ENCODE measurements around the gene ZNF768. TPM values are rescaled to one million over a fixed set of nuclear protein-coding genes. Genes with fewer than 3 reads are reported as not detected.
"Not testable (repeated sequence)": the region's sequence is repeated elsewhere in the genome, so short reads cannot be mapped to it uniquely, and the experiment has no call there.

ZNF768 gene
- total RNA-seq, 1 experiment from 2014 or later = 17.5 TPM

DNA sequence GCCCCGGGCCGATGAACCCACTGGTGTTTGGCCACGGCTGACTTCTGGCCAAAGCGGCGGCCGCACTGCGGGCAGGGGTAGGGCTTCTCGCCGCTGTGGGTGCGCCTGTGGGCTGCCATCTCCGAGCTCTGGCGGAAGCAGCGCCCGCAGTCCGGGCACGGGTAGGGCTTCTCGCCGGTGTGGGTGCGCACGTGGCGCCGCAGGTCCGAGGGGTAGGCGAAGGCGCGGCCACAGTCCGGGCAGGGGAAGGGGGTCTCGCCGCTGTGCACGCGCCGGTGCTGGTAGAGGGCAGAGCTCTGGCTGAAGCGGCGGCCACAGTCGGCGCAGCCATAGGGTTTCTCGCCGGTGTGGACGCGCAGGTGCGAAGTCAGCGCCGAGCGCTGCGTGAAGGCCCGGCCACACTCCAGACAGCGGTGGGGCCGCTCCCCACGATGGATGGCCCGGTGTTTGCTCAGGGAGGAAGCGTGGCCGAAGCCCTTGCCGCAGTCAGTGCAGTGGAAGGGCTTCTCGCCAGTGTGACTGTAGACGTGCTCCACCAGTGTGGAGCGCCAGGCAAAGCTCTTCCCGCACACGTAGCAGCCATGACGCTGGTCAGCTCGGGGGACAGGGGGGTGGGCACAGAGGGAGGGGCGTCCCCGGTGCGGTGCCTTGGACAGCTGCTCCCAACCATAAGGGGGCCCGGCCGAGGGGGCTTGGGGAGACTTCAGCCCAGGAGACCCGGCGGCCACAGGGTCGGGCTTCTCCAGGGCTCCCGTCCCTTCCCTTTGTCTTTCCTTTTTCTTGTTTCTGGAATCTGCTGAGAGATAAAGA lies 29.2 kb upstream of the ZNF768 start:
- no peak for DNase-seq (ENCODE audit: low read depth)

DNA sequence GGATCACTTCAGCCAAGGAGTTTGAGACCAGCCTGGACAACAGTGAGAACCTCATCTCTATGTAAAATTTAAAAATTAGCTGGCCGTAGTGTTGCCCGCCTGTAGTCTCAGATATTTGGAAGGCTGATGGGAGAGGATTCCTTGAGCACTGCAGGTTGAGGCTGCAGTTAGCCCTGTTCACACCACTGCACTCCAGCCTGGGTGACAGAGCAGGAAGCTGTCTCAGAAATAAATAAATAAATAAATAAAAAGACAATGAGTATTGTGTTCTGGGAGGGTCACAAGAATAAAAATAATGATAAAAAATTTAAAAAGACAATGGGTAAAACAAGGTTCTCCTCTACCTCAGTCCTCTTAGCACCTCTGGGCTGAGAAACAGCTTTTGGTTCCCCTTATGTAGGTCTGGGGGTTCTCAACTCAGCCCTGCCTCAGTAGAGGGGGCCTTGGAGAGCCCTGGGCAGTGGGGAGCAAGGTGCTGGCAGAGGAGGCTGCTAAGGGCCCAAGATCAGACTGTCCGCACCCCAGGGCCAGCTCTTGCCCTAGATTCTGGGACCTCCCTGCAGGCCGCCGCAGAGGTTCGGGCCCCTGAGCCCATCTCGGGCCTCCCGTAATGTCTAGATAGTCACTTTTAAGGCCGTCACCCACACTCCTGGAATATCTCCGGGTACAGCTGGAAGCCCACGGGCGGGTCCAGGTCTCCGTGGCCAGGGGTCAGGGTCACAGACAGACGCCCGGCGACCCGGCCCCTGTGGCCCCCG lies 28.4 kb upstream of the ZNF768 start:
- DNase-seq (ENCODE audit: low read depth) = no peak

DNA sequence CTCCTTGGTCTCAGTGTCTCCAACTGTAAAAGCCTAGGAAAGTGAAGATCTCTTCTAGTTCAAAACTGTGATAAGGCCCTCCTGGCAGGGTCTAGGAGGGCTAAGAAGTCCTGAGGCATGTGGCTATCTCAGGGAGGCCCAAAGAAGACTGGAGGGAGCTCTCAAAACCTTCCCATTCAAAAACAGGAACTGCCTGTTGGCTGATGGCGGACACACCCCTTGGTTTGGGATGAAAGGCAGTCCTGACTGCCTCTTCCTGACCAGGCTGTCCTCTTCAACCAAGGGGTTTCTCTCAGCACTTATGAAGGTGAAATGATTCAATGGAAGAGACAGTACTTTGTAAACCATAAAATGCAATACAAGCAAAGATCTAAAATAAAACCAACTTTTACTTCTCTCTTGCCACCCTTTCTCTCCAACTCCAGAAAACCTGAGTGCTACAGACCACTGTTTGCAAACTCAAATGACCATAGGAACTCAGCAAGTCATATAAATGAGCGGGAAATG lies 27.1 kb upstream of the ZNF768 start:
- DNase-seq (ENCODE audit: low read depth) = no peak

DNA sequence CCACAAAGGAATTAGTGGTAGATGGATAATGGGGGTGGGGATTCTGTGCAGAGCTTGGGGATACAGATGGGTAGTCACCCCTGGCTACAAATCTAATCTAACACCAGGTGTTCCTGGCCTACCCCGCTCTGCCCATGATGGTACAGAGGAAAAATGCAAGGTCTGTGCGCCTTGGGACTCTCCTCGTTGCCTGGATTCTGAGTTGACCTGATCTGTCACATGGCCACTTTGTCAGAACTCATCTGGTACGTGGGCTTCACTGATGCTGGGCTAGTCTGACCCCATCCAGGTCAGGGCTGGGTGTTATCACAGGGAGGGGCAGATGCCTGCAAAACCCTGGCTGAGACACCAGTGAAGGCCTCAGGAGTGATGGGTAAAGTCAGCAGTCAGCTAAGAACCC lies 26.6 kb upstream of the ZNF768 start:
- no peak for DNase-seq (ENCODE audit: low read depth)

DNA sequence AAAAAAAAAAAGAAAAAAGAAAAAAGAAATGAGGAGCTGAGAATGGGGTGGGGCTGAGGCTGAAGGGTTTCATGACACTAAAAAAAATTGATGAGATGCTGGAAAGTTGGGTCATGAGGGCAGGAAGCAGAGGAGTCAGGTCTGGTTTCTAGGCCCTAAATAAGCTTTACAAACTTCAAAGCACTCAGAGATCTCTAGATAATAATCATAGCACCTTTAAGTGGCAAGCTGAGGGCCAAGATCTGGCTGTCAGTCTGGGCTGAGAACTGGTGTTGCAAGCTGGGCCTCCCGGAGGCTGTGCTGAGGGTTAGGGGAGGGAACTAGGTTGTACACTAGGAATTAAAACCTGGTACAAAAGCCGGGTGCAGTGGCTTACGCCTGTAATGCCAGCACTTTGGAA lies 25.4 kb upstream of the ZNF768 start:
- DNase-seq (ENCODE audit: low read depth) = no peak

DNA sequence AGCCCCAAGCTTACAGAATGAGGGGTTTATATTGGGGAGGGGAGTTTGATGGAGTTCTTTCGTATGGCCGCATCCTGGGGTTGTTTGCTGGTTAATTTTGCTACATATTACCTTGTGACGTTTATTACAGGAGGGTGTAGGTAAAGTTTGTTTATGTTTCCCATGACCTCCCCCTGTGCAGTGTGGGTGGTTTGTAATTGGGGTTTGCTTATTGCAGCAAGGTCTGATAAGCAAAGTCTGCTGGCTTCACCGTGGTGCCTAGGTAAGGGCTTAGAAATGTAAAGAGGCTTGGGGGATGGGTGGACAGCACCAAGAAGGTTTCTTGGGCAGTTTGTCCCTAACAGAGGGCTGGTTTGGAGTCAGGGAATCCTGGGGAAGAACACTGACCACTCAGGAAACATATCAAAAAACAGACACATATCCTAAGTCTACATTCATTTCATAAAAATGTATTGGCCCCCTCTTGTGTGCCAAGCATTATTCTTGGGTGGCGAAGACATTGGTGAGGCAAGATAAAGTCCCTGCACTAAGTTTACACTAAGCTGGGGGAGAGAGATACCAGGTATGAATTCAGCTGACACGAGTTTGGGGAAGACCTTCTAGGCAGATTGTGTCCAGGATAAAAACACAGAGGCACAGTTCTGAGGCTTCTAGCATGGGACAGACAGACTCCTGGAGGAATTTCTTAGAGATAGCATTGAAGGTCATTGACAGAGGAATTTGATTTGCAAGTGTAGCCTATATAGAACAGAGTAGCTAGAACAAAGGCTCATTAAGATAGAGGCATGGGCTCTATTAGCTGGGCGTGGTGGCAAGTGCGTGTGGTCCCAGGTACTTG lies 22.3 kb upstream of the ZNF768 start:
- no peak for DNase-seq (ENCODE audit: low read depth)

DNA sequence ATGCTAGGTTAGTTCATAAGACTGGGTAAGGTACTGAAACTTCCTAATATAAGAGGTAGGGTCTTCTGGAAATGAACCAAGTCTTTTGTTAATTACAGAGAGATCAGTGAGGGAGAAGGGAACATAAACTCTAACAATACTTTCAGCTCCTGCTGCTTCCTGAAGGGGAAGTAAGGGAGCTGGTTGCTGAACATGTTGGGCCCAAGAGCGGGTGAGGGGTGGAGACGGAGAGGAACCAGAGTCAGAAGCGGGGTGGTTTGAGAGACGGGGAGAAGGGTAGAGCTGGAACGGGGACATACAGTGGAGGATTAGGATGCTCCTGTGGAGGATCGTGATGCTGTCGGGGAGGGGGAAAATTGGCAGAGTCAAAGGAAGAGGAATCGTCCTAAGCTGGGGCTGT lies 19.7 kb upstream of the ZNF768 start:
- no peak for DNase-seq (ENCODE audit: low read depth)

DNA sequence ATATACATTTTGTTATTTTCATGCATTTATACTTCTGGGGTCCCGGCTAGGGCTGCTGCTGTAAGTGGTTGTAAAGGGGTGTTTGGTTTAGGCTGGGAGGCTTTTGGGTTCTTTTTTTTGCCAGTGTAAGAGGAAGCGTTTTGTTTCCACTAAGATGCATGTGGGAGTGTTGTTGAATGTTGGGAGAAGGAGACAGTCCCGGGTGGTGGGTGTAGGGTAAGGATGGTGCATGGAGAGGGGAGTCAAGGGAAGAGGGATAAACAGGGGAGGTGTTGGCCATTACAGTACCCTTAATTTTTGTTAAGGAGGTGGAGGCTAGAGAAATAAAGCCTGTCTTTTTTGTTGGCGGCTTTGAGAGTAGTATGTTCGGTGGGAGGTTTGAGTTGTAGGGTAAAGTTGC lies 16.7 kb upstream of the ZNF768 start:
- DNase-seq (ENCODE audit: low read depth) = no peak

DNA sequence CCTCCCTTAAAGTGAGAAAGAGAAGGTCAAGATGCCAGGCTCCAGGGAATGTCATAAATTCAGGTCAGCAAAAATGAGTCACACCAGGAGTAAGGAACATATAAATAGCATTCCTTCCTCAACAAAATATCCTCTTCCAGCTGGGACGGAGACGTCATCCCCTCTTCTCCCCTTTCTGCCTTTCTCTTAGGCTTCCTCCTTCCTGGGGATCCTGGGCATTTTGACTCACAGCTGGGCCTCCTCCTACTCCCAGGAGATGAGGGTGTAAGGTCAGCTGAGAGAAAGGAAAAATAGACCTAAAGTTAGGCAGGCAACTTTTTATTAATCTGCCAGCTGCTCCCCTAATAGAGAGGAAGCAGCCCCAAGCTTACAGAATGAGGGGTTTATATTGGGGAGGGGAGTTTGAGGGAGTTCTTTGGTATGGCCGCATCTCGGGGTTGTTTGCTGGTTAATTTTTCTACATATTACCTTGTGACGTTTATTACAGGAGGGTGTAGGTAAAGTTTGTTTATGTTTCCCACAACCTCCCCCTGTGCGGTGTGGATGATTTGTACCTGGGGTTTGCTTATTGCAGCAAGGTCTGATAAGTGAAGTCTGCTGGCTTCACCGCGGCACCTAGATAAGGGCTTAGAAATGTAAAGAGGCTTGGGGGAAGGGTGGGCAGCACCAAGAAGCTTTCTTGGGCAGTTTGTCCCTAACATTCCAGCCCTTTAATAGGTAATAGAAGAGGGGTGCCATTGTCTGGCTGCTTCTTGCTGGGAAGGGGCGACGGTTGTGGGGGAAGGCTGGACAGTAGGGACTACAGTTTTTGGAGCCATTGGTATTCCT lies 15.3 kb upstream of the ZNF768 start:
- peak; percentile 38 for DNase-seq (ENCODE audit: low read depth)

DNA sequence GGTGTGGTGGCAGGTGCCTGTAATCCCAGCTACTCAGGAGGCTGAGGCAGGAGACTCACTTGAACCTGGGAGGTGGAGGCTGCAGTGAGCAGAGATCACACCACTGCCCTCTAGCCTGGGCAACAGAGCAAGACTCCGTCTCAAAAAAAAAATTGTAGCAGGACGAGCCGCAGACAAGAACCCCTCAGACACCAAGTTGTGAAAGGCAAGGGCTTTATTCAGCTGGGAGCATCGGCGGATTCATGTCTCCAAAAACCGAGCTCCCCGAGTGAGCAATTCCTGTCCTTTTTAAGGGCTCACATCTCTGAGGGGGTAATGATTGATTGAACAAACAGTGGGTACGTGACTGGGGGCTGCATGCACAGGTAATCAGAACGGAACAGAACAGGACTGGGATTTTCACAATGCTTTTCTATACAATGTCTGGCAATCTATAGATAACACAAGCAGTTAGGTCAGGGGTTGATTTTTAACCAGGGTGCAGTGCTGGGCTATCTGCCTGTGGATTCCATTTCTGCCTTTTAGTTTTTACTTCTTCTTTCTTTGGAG lies 14.6 kb upstream of the ZNF768 start:
- DNase-seq (ENCODE audit: low read depth) = not testable (repeated sequence)

DNA sequence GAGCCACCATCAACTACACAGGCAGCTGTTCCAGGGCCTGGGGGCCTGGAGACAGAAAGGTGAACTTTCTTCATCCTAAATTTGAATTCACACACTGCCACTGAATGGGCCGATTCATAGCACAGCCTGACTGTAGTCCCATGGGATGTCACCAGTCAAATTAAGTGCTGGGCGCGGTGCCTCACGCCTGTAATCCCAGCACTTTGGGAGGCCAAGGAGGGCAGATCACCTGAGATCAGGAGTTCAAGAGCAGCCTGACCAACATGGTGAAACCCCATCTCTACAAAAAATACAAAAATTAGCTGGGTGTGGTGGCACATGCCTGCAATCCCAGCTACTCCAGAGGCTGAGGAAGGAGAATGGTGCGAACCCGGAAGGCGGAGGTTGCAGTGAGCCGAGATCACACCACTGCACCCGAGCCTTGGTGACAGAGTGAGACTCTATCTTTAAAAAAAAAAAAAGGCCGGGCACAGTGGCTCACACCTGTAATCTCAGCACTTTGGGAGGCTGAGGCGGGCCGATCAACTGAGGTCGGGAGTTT lies 13.7 kb upstream of the ZNF768 start:
- DNase-seq (ENCODE audit: low read depth) = not testable (repeated sequence)

DNA sequence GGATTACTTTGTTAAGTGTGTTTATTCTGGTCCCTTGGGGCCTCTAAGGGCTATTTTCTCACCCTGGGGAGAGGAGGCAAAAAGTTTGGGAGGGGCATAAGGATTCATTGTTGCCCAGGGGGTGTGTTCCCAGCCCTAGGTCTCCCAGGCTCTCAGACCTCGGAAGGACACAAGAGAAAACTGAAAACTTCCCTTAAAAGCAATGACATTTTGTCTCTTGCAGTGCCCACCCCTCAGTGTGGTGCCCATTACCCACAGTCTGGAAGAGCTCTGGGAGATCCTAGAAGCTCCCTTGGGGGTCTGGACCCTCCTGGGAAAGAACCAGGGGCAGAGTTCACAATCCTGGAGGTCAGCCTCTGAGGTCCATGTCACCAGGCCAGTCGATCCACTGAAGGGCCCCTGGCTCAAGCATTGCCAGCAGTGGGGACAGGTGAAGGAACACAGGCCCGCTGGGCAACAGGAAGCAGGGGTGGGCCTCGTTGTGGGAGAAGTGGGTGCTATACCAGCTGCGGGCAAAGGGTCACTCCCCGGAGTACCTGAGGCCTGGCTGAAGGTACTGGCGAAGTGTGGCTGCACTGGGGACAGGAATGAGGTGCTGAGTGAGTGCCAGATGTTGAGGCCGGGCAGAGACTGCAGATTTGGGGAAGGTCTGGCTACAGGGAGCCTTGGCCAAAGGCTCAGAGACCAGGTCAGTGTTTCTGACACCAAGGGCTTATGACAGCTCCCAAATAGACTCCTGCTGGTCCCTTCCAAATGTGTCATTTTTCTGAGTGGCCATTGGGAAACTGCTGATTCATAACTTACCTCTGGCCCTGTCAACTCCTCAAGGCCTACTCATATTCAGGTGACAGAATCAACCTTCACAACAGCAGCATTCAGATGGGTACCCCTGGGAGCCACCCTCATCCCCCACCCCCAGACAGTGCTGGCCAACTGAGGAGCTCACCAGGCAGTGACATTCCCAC lies 12.9 kb upstream of the ZNF768 start:
- no peak for DNase-seq (ENCODE audit: low read depth)

DNA sequence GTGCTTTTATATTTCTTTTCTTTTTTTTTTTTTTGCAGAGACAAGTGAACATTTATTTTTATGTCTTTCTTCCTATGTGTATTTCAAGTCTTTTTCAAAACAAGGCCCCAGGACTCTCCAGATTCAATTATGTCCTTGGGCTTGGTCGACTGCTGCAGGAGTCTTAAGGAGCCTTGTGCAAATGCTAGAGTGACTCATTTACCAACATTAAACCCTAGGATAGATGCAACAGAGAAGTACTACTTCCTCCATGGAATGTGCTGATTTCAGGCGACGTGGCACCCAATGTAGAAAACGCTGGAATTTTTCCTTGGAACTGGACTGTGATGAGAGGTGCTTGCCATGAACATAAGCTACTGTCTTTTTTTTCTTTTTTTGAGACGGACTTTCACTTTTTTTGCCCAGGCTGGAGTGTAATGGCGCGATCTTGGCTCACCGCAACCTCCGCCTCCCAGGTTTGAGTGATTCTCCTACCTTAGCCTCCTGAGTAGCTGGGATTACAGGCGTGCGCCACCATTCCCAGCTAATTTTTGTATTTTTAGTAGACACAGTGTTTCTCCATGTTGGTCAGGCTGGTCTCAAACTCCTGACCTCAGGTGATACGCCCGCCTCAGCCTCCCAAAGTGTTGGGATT lies 10.1 kb upstream of the ZNF768 start:
- DNase-seq (ENCODE audit: low read depth) = not testable (repeated sequence)

DNA sequence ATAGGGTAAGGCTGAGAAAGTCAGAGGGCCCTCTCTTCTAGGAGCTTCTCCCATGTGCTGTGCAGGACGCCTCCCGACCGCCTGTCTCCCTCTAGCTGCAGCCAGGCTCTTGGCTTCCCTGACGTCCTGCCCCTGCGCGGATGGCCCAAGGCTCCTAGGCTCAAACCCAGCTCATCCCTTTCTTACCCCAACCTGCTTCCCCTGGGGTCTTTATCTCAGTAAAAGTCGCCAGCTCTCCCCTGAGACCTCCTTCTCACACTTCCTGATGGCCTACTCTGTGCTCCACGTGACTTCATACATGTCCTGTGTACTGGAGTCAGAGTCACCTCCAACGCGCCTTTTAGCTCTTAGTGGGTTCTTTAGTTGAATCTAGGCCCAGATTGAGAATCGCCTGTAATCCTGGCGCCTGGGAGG lies 9.4 kb upstream of the ZNF768 start:
- peak; percentile 67 for DNase-seq (ENCODE audit: low read depth)

DNA sequence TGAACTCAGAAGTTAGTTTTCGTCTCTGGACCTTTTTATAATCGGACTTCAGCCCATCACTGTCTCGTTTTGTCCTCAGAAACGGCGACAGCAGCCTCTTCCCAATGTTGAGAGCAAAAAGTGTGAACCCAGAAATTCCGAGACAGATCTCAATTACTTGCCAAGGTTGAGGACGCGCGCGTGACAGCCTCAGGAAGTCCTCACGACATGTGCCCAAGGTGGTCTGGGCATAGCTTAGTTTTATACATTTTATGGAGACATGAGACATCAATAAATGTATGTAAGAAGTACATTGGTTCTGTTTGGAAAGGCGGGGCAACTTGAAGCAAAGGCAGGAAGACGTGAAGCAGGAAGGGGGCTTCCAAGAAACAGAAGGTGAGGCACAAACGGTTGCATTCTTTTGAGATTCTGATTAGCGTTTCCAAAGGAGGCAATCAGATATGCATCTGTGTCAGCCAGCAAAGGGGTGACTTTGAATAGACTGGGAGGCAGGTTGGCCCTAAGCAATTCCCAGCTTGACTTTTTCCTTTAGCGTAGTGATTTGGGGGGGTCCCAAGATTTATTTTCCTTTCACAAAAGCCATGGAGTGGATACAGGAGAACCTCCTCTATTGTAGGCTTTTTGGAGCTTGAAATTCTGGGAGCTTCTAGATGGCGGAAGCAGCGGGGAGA lies 8.9 kb upstream of the ZNF768 start:
- DNase-seq (ENCODE audit: low read depth) = no peak

DNA sequence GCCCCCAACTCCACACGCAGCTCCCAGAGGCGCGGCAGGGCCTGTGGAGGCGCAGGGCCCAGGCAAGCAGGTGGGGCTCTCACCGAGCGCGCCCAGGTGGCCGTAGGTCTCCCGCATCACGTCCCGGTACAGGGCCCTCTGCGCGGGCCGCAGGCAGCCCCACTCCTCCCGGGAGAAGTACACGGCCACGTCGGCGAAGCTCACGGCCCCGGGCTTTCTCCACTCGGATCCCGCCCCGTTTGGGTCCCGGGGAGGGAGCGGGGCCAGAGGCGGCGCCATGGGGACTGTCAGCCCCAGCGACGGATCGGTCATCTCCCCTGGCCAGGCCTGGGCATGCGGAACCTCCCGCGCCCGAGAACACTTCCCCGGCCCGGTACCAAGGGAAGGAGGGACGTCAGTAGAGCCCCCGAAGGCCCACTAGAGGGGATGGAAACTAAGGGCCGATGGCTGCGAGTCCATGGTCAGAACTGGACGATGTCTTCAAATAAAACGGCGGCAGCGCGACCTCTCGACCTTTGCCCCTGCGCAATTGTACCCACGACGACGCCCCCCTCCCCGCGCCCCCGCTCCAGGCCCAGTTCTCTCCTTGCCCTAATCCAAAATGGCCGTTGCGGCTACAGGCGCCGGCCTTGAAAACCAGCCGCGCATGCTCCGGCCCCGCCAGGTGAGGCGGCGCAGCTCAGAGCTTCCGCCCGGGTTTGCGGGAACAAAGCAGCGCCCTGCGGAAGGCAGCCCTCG lies 8.2 kb upstream of the ZNF768 start, which contains the start of gene ZNF747:
TSS of gene ZNF747 (minus strand) at position 491 of the 738 bp plus-strand sequence. CDS start at position 312, 179 bp downstream.
- peak; percentile 70 for DNase-seq (ENCODE audit: low read depth)

DNA sequence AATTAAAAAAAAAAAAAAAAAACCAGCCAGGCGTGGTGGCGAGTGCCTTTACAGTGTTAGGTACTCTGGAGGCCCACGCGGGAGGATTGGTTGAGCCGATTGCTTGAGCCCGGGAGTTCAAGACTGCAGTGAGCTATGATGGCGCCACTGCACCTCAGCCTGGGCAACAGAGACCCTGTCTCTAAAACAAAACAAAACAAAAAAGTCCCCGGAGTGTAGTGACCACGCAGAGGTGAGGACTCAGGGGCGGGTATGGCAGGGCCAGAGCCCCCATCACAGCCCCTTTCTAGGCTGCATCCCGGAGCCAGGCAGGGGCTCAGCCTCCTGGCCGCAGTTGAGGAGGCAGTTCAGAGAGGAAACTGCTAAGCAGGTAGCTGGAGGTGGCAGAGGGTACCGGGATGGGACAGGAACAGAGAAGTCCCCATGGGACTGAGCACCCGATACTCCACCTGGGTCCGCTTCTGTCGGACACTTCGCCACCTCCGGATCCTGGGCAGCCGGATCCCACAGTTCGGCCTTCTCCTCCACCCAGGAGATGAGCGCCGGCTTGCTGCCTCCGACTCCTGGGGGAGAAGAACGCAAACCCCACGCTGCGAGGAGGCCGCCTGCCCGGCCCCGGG lies 7.5 kb upstream of the ZNF768 start:
- DNase-seq (ENCODE audit: low read depth) = no peak
